ENCODE measurements around the gene TAF11L13. TPM values are rescaled to one million over a fixed set of nuclear protein-coding genes. Genes with fewer than 3 reads are reported as not detected.
"Not testable (repeated sequence)": the region's sequence is repeated elsewhere in the genome, so short reads cannot be mapped to it uniquely, and the experiment has no call there.

Gene TAF11L13
- total RNA-seq (not detected), polyA plus RNA-seq (not detected)
- long read RNA-seq, donor 1 = 0 reads
- long read RNA-seq, donor 2 = 0 reads
- long read RNA-seq, donor 3 = 0 reads

GRCh38 chr5:17631788-17632187, at the start of gene TAF11L13:
Gene TAF11L13 (plus strand): TSS chr5:17632088.
- H3K4me1 ChIP-seq; H3K27me3 ChIP-seq; H3K4me3 ChIP-seq; ATAC-seq; H3K9me3 ChIP-seq; intact Hi-C loops (cut with DNase I); H3K27ac ChIP-seq; DNase-seq; H3K36me3 ChIP-seq: not testable (repeated sequence)
- WGBS, 4 donors = 76 to 100% (median 82%) methylated on average over 1 to 9 of the region's 12 CpGs

- intact Hi-C loops (cut with DNase I); H3K4me1 ChIP-seq; H3K4me3 ChIP-seq; H3K27me3 ChIP-seq; H3K27ac ChIP-seq; H3K9me3 ChIP-seq; ATAC-seq; H3K36me3 ChIP-seq; DNase-seq: not testable (repeated sequence)
- no CpG with 5 or more reads among the region's 16 CpGs for WGBS, 4 donors
These were observed 46.2 kb upstream of the TAF11L13 start, which contains the start of gene TAF11L7 for GRCh38 chr5:17585658-17586057. Gene TAF11L7 (minus strand): TSS chr5:17585758.

GRCh38 chr5:17590860-17591259, 41.0 kb upstream of the TAF11L13 start, which contains the start of gene TAF11L8:
Gene TAF11L8 (minus strand): TSS chr5:17590960.
- H3K4me3 ChIP-seq; H3K36me3 ChIP-seq; DNase-seq; intact Hi-C loops (cut with DNase I); H3K27me3 ChIP-seq; H3K27ac ChIP-seq; H3K4me1 ChIP-seq; H3K9me3 ChIP-seq; ATAC-seq: not testable (repeated sequence)
- no CpG with 5 or more reads among the region's 16 CpGs for WGBS, 4 donors

- intact Hi-C loops (cut with DNase I); H3K4me3 ChIP-seq; ATAC-seq; H3K36me3 ChIP-seq; DNase-seq; H3K4me1 ChIP-seq; H3K9me3 ChIP-seq; H3K27me3 ChIP-seq; H3K27ac ChIP-seq: not testable (repeated sequence)
- WGBS, 4 donors = 87 to 95% (median 92%) methylated on average over 9 to 13 of the region's 15 CpGs
These were observed 37.6 kb upstream of the TAF11L13 start, which contains the start of gene TAF11L9 for GRCh38 chr5:17594255-17594654. Gene TAF11L9 (minus strand): TSS chr5:17594394.

- intact Hi-C loops (cut with DNase I); DNase-seq; H3K27me3 ChIP-seq; H3K4me3 ChIP-seq; H3K9me3 ChIP-seq; H3K36me3 ChIP-seq; H3K4me1 ChIP-seq; H3K27ac ChIP-seq; ATAC-seq: not testable (repeated sequence)
- WGBS, 4 donors = no CpG with 5 or more reads among the region's 15 CpGs
These were observed 34.2 kb upstream of the TAF11L13 start, which contains the start of gene TAF11L10 for GRCh38 chr5:17597728-17598127. Gene TAF11L10 (minus strand): TSS chr5:17597828.

- H3K9me3 ChIP-seq; DNase-seq; H3K4me1 ChIP-seq; H3K36me3 ChIP-seq; H3K27ac ChIP-seq; H3K4me3 ChIP-seq; H3K27me3 ChIP-seq; ATAC-seq; intact Hi-C loops (cut with DNase I): not testable (repeated sequence)
- WGBS, 4 donors = 48 to 66% (median 54%) methylated on average over 6 of the region's 6 CpGs
These were observed 28.0 kb upstream of the TAF11L13 start, which contains the start of gene TAF11L11 for GRCh38 chr5:17603880-17604279. Gene TAF11L11 (plus strand): TSS chr5:17604183.

GRCh38 chr5:17604951-17605350, 26.9 kb upstream of the TAF11L13 start:
- 87 to 96% (median 91%) methylated on average over 12 to 14 of the region's 14 CpGs for WGBS, 4 donors
- Histone ChIP-seq H3K36me3 (no peaks in the 10 kb centered on the region), H3K27me3 (no peaks in the 10 kb centered on the region), H3K4me1 (no peaks in the 10 kb centered on the region), H3K9me3 (no peaks in the 10 kb centered on the region), H3K4me3 (no peak overlapping the region), H3K27ac (no peak overlapping the region)
- DNase-seq = no peak
- intact Hi-C loops (cut with DNase I) = no loop called here
- no peak for ATAC-seq
- TF ChIP-seq POLR2A (IDR thresholded peaks at IDR 0.05) (no peak), CTCF (IDR thresholded peaks at IDR 0.05) (no peak)

GRCh38 chr5:17607461-17607860, 24.4 kb upstream of the TAF11L13 start:
- H3K4me3 ChIP-seq; DNase-seq; ATAC-seq; H3K27me3 ChIP-seq; H3K27ac ChIP-seq; intact Hi-C loops (cut with DNase I); H3K9me3 ChIP-seq; H3K36me3 ChIP-seq; H3K4me1 ChIP-seq: not testable (repeated sequence)
- 78 to 88% (median 83%) methylated on average over 4 of the region's 4 CpGs for WGBS, 4 donors

GRCh38 chr5:17610092-17610491, 21.8 kb upstream of the TAF11L13 start, which contains the start of gene TAF11L12:
Gene TAF11L12 (plus strand): TSS chr5:17610392.
- DNase-seq; H3K36me3 ChIP-seq; H3K9me3 ChIP-seq; ATAC-seq; H3K4me3 ChIP-seq; intact Hi-C loops (cut with DNase I); H3K27ac ChIP-seq; H3K4me1 ChIP-seq; H3K27me3 ChIP-seq: not testable (repeated sequence)
- WGBS, 4 donors = 53 to 67% (median 65%) methylated on average over 2 of the region's 2 CpGs

All from heart left ventricle (tissue), 16 donors.